ENCODE results near the gene COMMD3. TPM values are rescaled to one million over a fixed set of nuclear protein-coding genes. Genes with fewer than 3 reads are reported as not detected.

COMMD3 gene
- 49.5 to 73.0 TPM (median 53.2 TPM) in 5 replicates for total RNA-seq (2022; extraction: Qiagen RNA extraction; ENCODE audit: low read depth)

GRCh38 chr10:22316286-22317075 lies at the start of gene COMMD3:
Gene COMMD3 (plus strand): TSS chr10:22316388. CDS start chr10:22316418, 30 bp downstream.

GRCh38 chr10:22320591-22321155 lies 4.5 kb downstream of the COMMD3 start, which contains the start of gene BMI1:
Gene BMI1 (plus strand): TSS chr10:22321099. CDS start chr10:22326450, 5,351 bp downstream.

GRCh38 chr10:22345301-22346095 lies 29.3 kb downstream of the COMMD3 start, which contains the start of gene SPAG6:
Gene SPAG6 (plus strand): TSS chr10:22345496. CDS start chr10:22345612, 116 bp downstream.

Other genes with a start within 250 kb of the COMMD3 start
- gene EBLN1, start 98.4 kb upstream of the COMMD3 start, total RNA-seq (2022; extraction: Qiagen RNA extraction; ENCODE audit: low read depth) = not detected in 5 replicates
- gene BMI1, start 4.7 kb downstream of the COMMD3 start, total RNA-seq (2022; extraction: Qiagen RNA extraction; ENCODE audit: low read depth) = 19.1 to 41.7 TPM (median 35.8 TPM) in 5 replicates
- gene SPAG6, start 29.1 kb downstream of the COMMD3 start, total RNA-seq (2022; extraction: Qiagen RNA extraction; ENCODE audit: low read depth) = not detected in 5 replicates

All from A549 treated with ZK216348 at 1 μM for 4 hours (cell line).